PC-9 (cell line): ENCODE data around the gene IGFBP2. TPM values are rescaled to one million over a fixed set of nuclear protein-coding genes. Genes with fewer than 3 reads are reported as not detected.

Experiments
- BruUV-seq: library from RNA; stranded (reverse); fragments of 400-500 nt; replicated peaks from 2 replicates; lab custom pipeline; 2021; lab: Mats Ljungman, UMichigan
- CTCF ChIA-PET: fragments of 300-600 bp; sonication (Branson Sonifier 250); formaldehyde crosslinking; loops from one replicate; lab custom pipeline; 2022; ENCODE audit warnings: antibody characterized with exemption; lab: Charles Lee
- POLR2A ChIA-PET: fragments of 300-600 bp; sonication (Branson Sonifier 250); formaldehyde crosslinking; loops from one replicate; lab custom pipeline; 2022; ENCODE audit warnings: antibody characterized with exemption; ENCODE audit not compliant: unreplicated experiment; lab: Charles Lee
- DNase-seq, 2 experiments: peaks; one replicate each; pipeline versions ENCODE4 v3.0.0 to v3.0.0-alpha.2; 2015 to 2022; ENCODE audit warnings: mixed read lengths in 1 of 2
- H2AFZ ChIP-seq: fragments of 200-600 bp; sonication (generic); 2 replicates; pipeline ENCODE4 v1.8.1; 2017; ENCODE audit warnings: antibody characterized with exemption
- H3F3A ChIP-seq: fragments of 200-600 bp; sonication (generic); 2 replicates; pipeline ENCODE4 v1.8.1; 2017; ENCODE audit warnings: antibody characterized with exemption, mild to moderate bottlenecking, low read depth; ENCODE audit not compliant: insufficient read depth
- H3K27ac ChIP-seq: fragments of 200-600 bp; sonication (generic); 2 replicates; pipeline ENCODE4 v1.6.1; 2016; ENCODE audit warnings: mixed run types
- H3K27me3 ChIP-seq: fragments of 200-600 bp; sonication (generic); 2 replicates; pipeline ENCODE4 v1.6.1; 2016; ENCODE audit warnings: low read depth, mixed run types; ENCODE audit not compliant: insufficient read depth
- H3K36me3 ChIP-seq: fragments of 200-600 bp; sonication (generic); 2 replicates; pipeline ENCODE4 v1.6.1; 2016; ENCODE audit warnings: low read depth, mixed run types
- H3K4me1 ChIP-seq: fragments of 200-600 bp; sonication (generic); replicated peaks from 2 replicates; pipeline ENCODE4 v1.6.1; 2016; ENCODE audit warnings: mixed run types; ENCODE audit not compliant: insufficient read depth
- H3K4me2 ChIP-seq: fragments of 200-600 bp; sonication (generic); 2 replicates; pipeline ENCODE4 v1.6.1; 2017; ENCODE audit warnings: mixed run types
- H3K4me3 ChIP-seq: fragments of 200-600 bp; sonication (generic); 2 replicates; pipeline ENCODE4 v1.6.1; 2016; ENCODE audit warnings: mixed run types
- H3K79me2 ChIP-seq: fragments of 200-600 bp; sonication (generic); 2 replicates; pipeline ENCODE4 v1.6.1; 2017; ENCODE audit warnings: low read depth, mixed run types
- H3K9me2 ChIP-seq: fragments of 200-600 bp; sonication (generic); 2 replicates; pipeline ENCODE4 v1.8.1; 2017; ENCODE audit warnings: mild to moderate bottlenecking; ENCODE audit not compliant: insufficient read depth
- H3K9me3 ChIP-seq: fragments of 200-600 bp; sonication (generic); 2 replicates; pipeline ENCODE4 v1.8.1; 2016; ENCODE audit warnings: low read depth; ENCODE audit not compliant: insufficient read depth
- H4K20me1 ChIP-seq: fragments of 200-600 bp; sonication (generic); 2 replicates; pipeline ENCODE4 v1.8.1; 2017; ENCODE audit not compliant: insufficient read depth
- CTCF ChIP-seq: fragments of 200-600 bp; sonication (generic); conservative IDR thresholded peaks from 2 replicates; pipeline ENCODE4 v1.6.1; 2017; ENCODE audit warnings: mixed run types, antibody characterized with exemption, mild to moderate bottlenecking, moderate library complexity
- EZH2 ChIP-seq: fragments of 200-600 bp; sonication (generic); IDR thresholded peaks from 2 replicates; pipeline ENCODE4 v1.8.0; 2017; ENCODE audit warnings: antibody characterized with exemption, low read depth
- intact Hi-C: fragments of 100-400 bp; cut with micrococcal nuclease; formaldehyde crosslinking; loops from one replicate; pipeline ENCODE4 v1.10.0; 2022; ENCODE audit not compliant: unreplicated experiment
- total RNA-seq: library from RNA; stranded (reverse); gene quantifications from 2 replicates; pipeline ENCODE4 v1.2.3, GENCODE V29; 2021

The IGFBP2 gene
- total RNA-seq, 1 experiment from 2014 or later, result 106 TPM

DNA sequence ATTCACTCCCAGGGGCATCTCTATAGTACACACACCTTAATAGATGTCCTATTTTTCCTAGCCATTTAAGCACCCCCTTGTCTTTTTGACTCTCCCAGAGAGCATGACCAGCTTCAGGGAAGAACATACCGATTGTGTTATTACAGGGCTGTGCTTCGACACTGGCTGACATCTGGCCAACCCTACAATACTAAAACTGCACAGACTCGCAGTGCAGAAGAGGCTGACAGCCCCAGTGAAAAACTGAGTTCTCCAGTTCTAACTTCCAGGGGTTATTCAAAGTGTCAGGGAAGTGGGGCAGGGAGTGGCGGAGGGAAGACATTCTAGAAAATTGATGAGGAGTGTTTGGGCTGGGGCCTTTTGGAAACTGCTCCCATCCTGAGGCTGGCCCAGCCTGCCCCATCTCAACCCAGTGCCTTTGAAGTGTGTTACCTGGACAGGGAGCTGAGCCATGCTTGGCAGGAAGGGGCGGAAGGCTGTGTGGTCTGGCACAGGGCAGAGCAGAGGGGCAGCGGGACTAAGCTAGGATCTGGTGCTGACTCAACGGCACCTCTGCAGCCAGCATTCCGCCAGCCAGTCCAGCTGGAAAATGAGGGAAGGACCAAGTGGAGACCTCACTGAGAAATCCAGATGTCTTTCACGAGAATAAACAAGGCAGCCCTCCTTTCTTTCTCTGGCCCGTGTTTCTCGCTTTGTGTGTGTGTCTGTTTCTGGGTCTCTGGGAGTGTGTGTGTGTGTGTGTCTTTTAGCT is 77.5 kb downstream of the IGFBP2 start:
- TF ChIP-seq CTCF (no peak), EZH2 (no peak)
- no peaks in the 10 kb centered on the region for H4K20me1 ChIP-seq
- H3K79me2 ChIP-seq, result no peaks in the 10 kb centered on the region
- H3K27me3 ChIP-seq, result no peaks in the 10 kb centered on the region
- BruUV-seq, result no TSS peak
- intact Hi-C loops, result no loop called here
- no peaks in the 10 kb centered on the region for H3K9me2 ChIP-seq
- no peaks in the 10 kb centered on the region; the same call in 1 of the 2 replicates for H3K4me1 ChIP-seq
- no peak overlapping the region for H3K4me3 ChIP-seq
- H2AFZ ChIP-seq, result no peak overlapping the region
- H3K36me3 ChIP-seq, result no peaks in the 10 kb centered on the region
- CTCF ChIA-PET, result no interaction called here
- no peak overlapping the region for H3K27ac ChIP-seq
- H3K9me3 ChIP-seq, result peaks cover 5% of the 10 kb centered on the region; the same call in 1 of the 2 replicates
- no peak overlapping the region for H3K4me2 ChIP-seq
- no peaks in the 10 kb centered on the region for H3F3A ChIP-seq
- POLR2A ChIA-PET, result no interaction called here
- peak in 1 of 2 experiments; percentile 47 for DNase-seq

GRCh38 chr2:216711348-216711747 is 78.1 kb downstream of the IGFBP2 start:
- Histone ChIP-seq H3K27ac (no peak overlapping the region), H3K4me3 (no peak overlapping the region)

DNA sequence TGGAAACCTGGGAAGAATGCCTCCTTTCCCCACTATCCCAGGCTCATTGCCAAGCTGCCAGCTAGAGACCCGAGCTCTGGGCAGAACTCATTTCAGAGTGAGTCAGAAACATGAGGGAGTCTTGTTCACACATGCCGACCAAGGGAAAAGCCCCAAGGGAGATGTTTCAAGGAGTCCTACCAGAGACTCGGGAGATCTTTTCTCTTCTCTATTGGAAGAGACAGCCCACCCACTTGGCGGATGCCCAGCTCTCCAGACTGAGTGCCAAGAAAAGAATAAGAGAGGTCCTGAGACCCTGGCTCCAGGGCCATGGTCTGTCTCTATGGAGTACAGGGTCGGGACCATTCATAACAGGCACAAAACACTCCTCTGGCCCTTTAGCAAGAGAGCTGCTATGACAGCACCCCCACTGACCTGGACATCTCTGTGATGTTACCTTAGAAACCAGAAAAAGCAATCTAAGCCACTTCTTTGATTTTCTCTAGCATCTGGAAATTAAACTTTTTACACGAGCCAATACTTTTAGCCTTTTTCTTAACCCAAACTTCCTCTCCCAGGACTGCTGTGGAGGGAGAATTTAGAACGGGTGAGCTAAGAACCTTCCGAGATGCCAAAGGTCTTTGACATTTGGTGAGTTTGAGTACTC is 80.6 kb downstream of the IGFBP2 start:
- peaks cover 5% of the 10 kb centered on the region; the same call in 1 of the 2 replicates for H3K9me3 ChIP-seq
- TF ChIP-seq EZH2 (no peak), CTCF (no peak)
- no peaks in the 10 kb centered on the region for H3K36me3 ChIP-seq
- H3F3A ChIP-seq, result no peaks in the 10 kb centered on the region
- no TSS peak for BruUV-seq
- H3K9me2 ChIP-seq, result no peaks in the 10 kb centered on the region
- POLR2A ChIA-PET, result no interaction called here
- no peak overlapping the region for H3K4me3 ChIP-seq
- intact Hi-C loops, result no loop called here
- H2AFZ ChIP-seq, result no peak overlapping the region
- CTCF ChIA-PET, result no interaction called here
- H3K4me2 ChIP-seq, result no peak overlapping the region
- no peaks in the 10 kb centered on the region for H4K20me1 ChIP-seq
- H3K79me2 ChIP-seq, result no peaks in the 10 kb centered on the region
- H3K27me3 ChIP-seq, result no peaks in the 10 kb centered on the region
- no peak overlapping the region for H3K27ac ChIP-seq
- no peak for DNase-seq
- H3K4me1 ChIP-seq, result no peaks in the 10 kb centered on the region; the same call in 1 of the 2 replicates

More at GRCh38 chr2:216711348-216711747, 78.1 kb downstream of the IGFBP2 start:
- intact Hi-C loops, result no loop called here
- no peaks in the 10 kb centered on the region for H3K27me3 ChIP-seq
- POLR2A ChIA-PET, result interaction anchor here (0.6 kb wide), 1 partner anchor 29 kb away, joined by 6 read pairs; no protein-coding TSS in a partner anchor
- DNase-seq, result no peak
- no peak overlapping the region for H2AFZ ChIP-seq
- H3K4me2 ChIP-seq, result no peak overlapping the region
- no peaks in the 10 kb centered on the region for H3K79me2 ChIP-seq
- CTCF ChIA-PET, result no interaction called here
- no peaks in the 10 kb centered on the region for H3K36me3 ChIP-seq
- H3K9me2 ChIP-seq, result no peaks in the 10 kb centered on the region
- no peaks in the 10 kb centered on the region for H3F3A ChIP-seq
- peaks cover 5% of the 10 kb centered on the region; the same call in 1 of the 2 replicates for H3K9me3 ChIP-seq
- TF ChIP-seq EZH2, result no peak
- TF ChIP-seq CTCF, result no peak
- H4K20me1 ChIP-seq, result no peaks in the 10 kb centered on the region
- no TSS peak for BruUV-seq
- no peaks in the 10 kb centered on the region; the same call in 1 of the 2 replicates for H3K4me1 ChIP-seq

Other genes starting within 250 kb of the IGFBP2 start
- gene SMARCAL1, start 220.9 kb upstream of the IGFBP2 start, total RNA-seq, result 39.7 and 40.5 TPM in 2 replicates
- gene RPL37A, start 134.6 kb upstream of the IGFBP2 start, total RNA-seq, result 2,248 and 2,378 TPM in 2 replicates
- gene IGFBP5, start 62.1 kb downstream of the IGFBP2 start, total RNA-seq, result 5.5 and 10.0 TPM in 2 replicates
- not detected in 2 replicates for gene TNP1, start 226.6 kb downstream of the IGFBP2 start, total RNA-seq